Neural cell (in vitro differentiated cells): ENCODE measurements around the gene HDDC3. TPM values are rescaled to one million over a fixed set of nuclear protein-coding genes. Genes with fewer than 3 reads are reported as not detected.

Experiments used
- H2AFZ ChIP-seq: fragments of 200-600, 300-800 bp; sonication (generic), shearing (Covaris generic); 2 replicates; pipeline ENCODE4 v1.6.0; 2014; ENCODE audit warnings: low read depth, mild to moderate bottlenecking, antibody characterized with exemption, low read length, moderate library complexity
- H3F3A ChIP-seq: fragments of 200-600 bp; shearing (Covaris generic); 2 replicates; pipeline ENCODE4 v1.6.1; 2016; ENCODE audit warnings: mild to moderate bottlenecking, moderate library complexity, mixed read lengths, antibody characterized with exemption, low read length; ENCODE audit not compliant: insufficient read depth, poor library complexity, severe bottlenecking
- H3K27ac ChIP-seq: fragments of 200-600, 300-800 bp; sonication (generic), shearing (Covaris generic); 2 replicates; pipeline ENCODE4 v1.5.1; 2014; ENCODE audit warnings: mild to moderate bottlenecking, low read length, moderate library complexity
- H3K27me3 ChIP-seq: fragments of 300-800, 200-600 bp; sonication (generic), shearing (Covaris generic); 2 replicates; pipeline ENCODE4 v1.6.0; 2014; ENCODE audit warnings: mild to moderate bottlenecking, low read depth, low read length, moderate library complexity; ENCODE audit not compliant: insufficient read depth
- H3K36me3 ChIP-seq: fragments of 300-800, 200-600 bp; sonication (generic), shearing (Covaris generic); 2 replicates; pipeline ENCODE4 v1.5.1; 2014; ENCODE audit warnings: mild to moderate bottlenecking, antibody characterized with exemption, low read length, moderate library complexity; ENCODE audit not compliant: insufficient read depth
- H3K4me2 ChIP-seq: fragments of 300-800, 200-600 bp; sonication (generic), shearing (Covaris generic); 2 replicates; pipeline ENCODE4 v1.6.0; 2014; ENCODE audit warnings: mild to moderate bottlenecking, low read length
- H3K4me3 ChIP-seq: fragments of 300-800, 200-600 bp; sonication (generic), shearing (Covaris generic); 2 replicates; pipeline ENCODE4 v1.5.1; 2014; ENCODE audit warnings: mild to moderate bottlenecking, low read length, moderate library complexity
- H3K79me2 ChIP-seq: fragments of 200-600 bp; shearing (Covaris generic); replicated peaks from 2 replicates; pipeline ENCODE4 v1.6.0; 2014; ENCODE audit warnings: mild to moderate bottlenecking, low read length, moderate library complexity; ENCODE audit not compliant: insufficient read depth
- H3K9ac ChIP-seq: fragments of 300-800, 200-600 bp; sonication (generic), shearing (Covaris generic); 2 replicates; pipeline ENCODE4 v1.6.1; 2016; ENCODE audit warnings: mild to moderate bottlenecking, low read length, mixed read lengths
- H3K9me2 ChIP-seq: fragments of 200-600 bp; shearing (Covaris generic); 2 replicates; pipeline ENCODE4 v1.6.1; 2016; ENCODE audit warnings: mild to moderate bottlenecking, low read length, mixed read lengths; ENCODE audit not compliant: insufficient read depth
- H3K9me3 ChIP-seq: fragments of 200-600, 300-800 bp; sonication (generic), shearing (Covaris generic); 2 replicates; pipeline ENCODE4 v1.6.1; 2016; ENCODE audit warnings: mild to moderate bottlenecking, mixed run types, low read length, moderate library complexity, mixed read lengths
- H4K20me1 ChIP-seq: fragments of 200-600 bp; shearing (Covaris generic); 2 replicates; pipeline ENCODE4 v1.6.1; 2016; ENCODE audit warnings: mild to moderate bottlenecking, mixed run types; ENCODE audit not compliant: insufficient read depth
- CTCF ChIP-seq: fragments of 450-650 bp; IDR thresholded peaks from 2 replicates; pipeline ENCODE4 v1.5.1; 2014; ENCODE audit warnings: antibody characterized with exemption, mild to moderate bottlenecking, moderate library complexity; ENCODE audit not compliant: poor library complexity, severe bottlenecking
- EP300 ChIP-seq: fragments of 450-650 bp; conservative IDR thresholded peaks from 2 replicates; pipeline ENCODE4 v1.6.1; 2014; ENCODE audit warnings: antibody characterized with exemption, mild to moderate bottlenecking, moderate library complexity; ENCODE audit not compliant: poor library complexity, severe bottlenecking
- EZH2 ChIP-seq: fragments of 200-600, 300-800 bp; shearing (Covaris generic), sonication (generic); IDR thresholded peaks from 2 replicates; pipeline ENCODE4 v1.6.1; 2014; ENCODE audit warnings: antibody characterized with exemption, low read length, borderline replicate concordance, mild to moderate bottlenecking; ENCODE audit not compliant: insufficient read depth, poor library complexity, severe bottlenecking
- MXI1 ChIP-seq: fragments of 450-650 bp; conservative IDR thresholded peaks from 2 replicates; pipeline ENCODE4 v1.6.1; 2014; ENCODE audit warnings: antibody characterized with exemption, mild to moderate bottlenecking; ENCODE audit not compliant: poor library complexity, severe bottlenecking
- POLR2AphosphoS5 ChIP-seq: IDR thresholded peaks from 2 replicates; pipeline ENCODE4 v1.6.1; 2012
- RAD21 ChIP-seq: fragments of 450-650 bp; conservative IDR thresholded peaks from 2 replicates; pipeline ENCODE4 v1.6.1; 2014; ENCODE audit warnings: antibody characterized with exemption, mild to moderate bottlenecking, moderate library complexity
- REST ChIP-seq: IDR thresholded peaks from 2 replicates; pipeline ENCODE4 v1.6.1; 2012; ENCODE audit warnings: borderline replicate concordance
- SMC3 ChIP-seq: fragments of 450-650 bp; conservative IDR thresholded peaks from 2 replicates; pipeline ENCODE4 v1.6.1; 2014; ENCODE audit warnings: antibody characterized with exemption, mild to moderate bottlenecking, moderate library complexity; ENCODE audit not compliant: poor library complexity
- TAF1 ChIP-seq: IDR thresholded peaks from 2 replicates; pipeline ENCODE4 v1.6.1; 2012; ENCODE audit warnings: low read depth
- polyA plus RNA-seq: library from polyadenylated mRNA; depleted of rRNA; stranded (reverse); fragments of >200 nt; gene quantifications from 2 replicates; pipeline ENCODE4 v1.2.3, GENCODE V29; 2014

The HDDC3 gene
- polyA plus RNA-seq, 1 donor from 2014 or later = 20.1 TPM

DNA sequence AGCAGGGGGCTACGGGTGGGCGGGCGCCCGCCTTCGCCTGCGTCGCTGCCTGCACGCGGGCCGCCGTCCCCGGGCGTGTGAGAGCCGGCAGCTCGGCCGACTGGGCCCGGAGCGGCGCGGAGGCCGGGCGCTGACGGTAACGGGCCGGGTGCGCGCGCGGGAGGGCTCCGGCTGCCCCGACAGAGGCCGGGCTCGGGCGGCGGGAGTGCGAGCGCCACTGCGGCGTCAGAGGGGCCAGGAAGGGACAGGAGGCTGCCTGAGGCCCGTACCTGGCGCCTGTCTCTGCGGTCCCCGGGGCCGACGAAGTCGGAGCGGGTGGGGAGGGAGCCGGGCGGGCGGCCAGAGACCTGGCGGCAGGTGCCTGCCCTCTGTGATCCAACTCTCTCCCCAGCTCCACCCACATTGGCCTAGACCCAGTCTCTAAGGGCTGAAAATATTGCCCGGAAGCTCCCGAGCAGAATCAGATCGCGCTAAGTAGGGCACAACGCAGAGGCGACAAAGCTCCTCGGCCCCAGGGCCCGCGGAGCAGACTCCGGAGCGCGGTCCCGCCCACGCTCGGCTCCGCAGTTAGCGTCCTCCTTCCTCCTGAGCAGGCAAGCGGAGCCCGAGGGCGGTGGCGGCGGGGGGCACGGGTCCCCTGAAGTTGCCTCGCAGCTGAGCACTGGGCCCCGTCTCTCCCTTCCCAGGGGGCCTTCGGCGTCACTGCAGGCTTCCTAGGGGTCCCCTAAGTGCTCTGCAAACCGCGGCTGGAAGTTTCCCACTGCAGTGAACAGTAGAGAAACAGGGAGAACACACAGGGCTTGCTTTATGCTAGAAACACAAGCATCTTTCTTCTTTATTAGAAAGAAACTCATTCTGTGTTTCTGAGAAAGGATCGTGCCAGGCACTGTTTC lies 29.3 kb downstream of the HDDC3 start, which contains the start of gene MAN2A2:
MAN2A2 (plus strand) TSS at position 463 of the 893 bp plus-strand sequence. CDS start 906 bp downstream, outside the sequence.
- H2AFZ ChIP-seq = peak within 1 kb of the TSS; percentile 60
- peak within 1 kb of the TSS; percentile 79 for H3K27ac ChIP-seq
- no peaks in the 10 kb centered on the region for H4K20me1 ChIP-seq
- H3K79me2 ChIP-seq = no peaks in the 10 kb centered on the region
- H3K27me3 ChIP-seq = no peaks in the 10 kb centered on the region
- H3K9me3 ChIP-seq = no peaks in the 10 kb centered on the region
- H3K9ac ChIP-seq = peak within 1 kb of the TSS; percentile 85
- TF ChIP-seq EP300 = no peak
- TF ChIP-seq MXI1 = peak; percentile 33
- TF ChIP-seq REST = peak; percentile 39
- H3F3A ChIP-seq = no peaks in the 10 kb centered on the region
- peak within 1 kb of the TSS; percentile 86 for H3K4me2 ChIP-seq
- H3K9me2 ChIP-seq = no peaks in the 10 kb centered on the region
- peaks cover 7% of the 10 kb centered on the region for H3K36me3 ChIP-seq
- peak within 1 kb of the TSS; percentile 97 for H3K4me3 ChIP-seq

GRCh38 chr15:90902040-90902839 lies 30.1 kb downstream of the HDDC3 start:
- H3K9me3 ChIP-seq = no peaks in the 10 kb centered on the region

More at GRCh38 chr15:90902040-90902839, 30.1 kb downstream of the HDDC3 start:
- peak overlapping the region; percentile 85 for H3K9ac ChIP-seq
- peak overlapping the region; percentile 83 for H3K4me3 ChIP-seq
- no peaks in the 10 kb centered on the region for H3K27me3 ChIP-seq
- no peaks in the 10 kb centered on the region for H3F3A ChIP-seq
- no peaks in the 10 kb centered on the region for H3K9me2 ChIP-seq
- no peaks in the 10 kb centered on the region for H4K20me1 ChIP-seq
- peaks cover 7% of the 10 kb centered on the region for H3K36me3 ChIP-seq
- H3K4me2 ChIP-seq = peak overlapping the region; percentile 68
- no peak for TF ChIP-seq EZH2
- TF ChIP-seq TAF1 = no peak
- TF ChIP-seq REST = no peak
- peak; percentile 68 for TF ChIP-seq POLR2AphosphoS5
- TF ChIP-seq EP300 = peak; percentile 41
- TF ChIP-seq SMC3 = peak; percentile 81
- TF ChIP-seq RAD21 = peak; percentile 63
- TF ChIP-seq CTCF = peak; percentile 94
- peak; percentile 36 for TF ChIP-seq MXI1
- H3K27ac ChIP-seq = peak overlapping the region; percentile 78
- no peaks in the 10 kb centered on the region for H3K79me2 ChIP-seq
- peak overlapping the region; percentile 54 for H2AFZ ChIP-seq
